Stomach smooth muscle (tissue), 2 donors: Measurements from ENCODE around the gene PRKG1.
"Not testable (repeated sequence)": the region's sequence is repeated elsewhere in the genome, so short reads cannot be mapped to it uniquely, and the experiment has no call there.

ENCODE experiments used
- H3K27ac ChIP-seq: one replicate; pipeline ENCODE4 v1.7.0; 2013; ENCODE audit warnings: mild to moderate bottlenecking, low read length, inconsistent platforms
- H3K27me3 ChIP-seq, 2 donors: one replicate each; pipeline ENCODE4 v1.7.0; 2013; ENCODE audit warnings: low read length in 2 of 2; ENCODE audit not compliant: insufficient read depth in 2 of 2, control insufficient read depth in 1 of 2
- H3K36me3 ChIP-seq, 2 donors: one replicate each; pipeline ENCODE4 v1.7.0; 2013; ENCODE audit warnings: low read length in 2 of 2; ENCODE audit not compliant: control insufficient read depth in 2 of 2, insufficient read depth in 2 of 2
- H3K4me1 ChIP-seq: one replicate; pipeline ENCODE4 v1.7.0; 2013; ENCODE audit warnings: low read length; ENCODE audit not compliant: control insufficient read depth, insufficient read depth
- H3K4me3 ChIP-seq, 2 donors: one replicate each; pipeline ENCODE4 v1.7.0; 2013; ENCODE audit warnings: low read length in 2 of 2
- H3K9ac ChIP-seq, 2 donors: one replicate each; pipeline ENCODE4 v1.7.0; 2013; ENCODE audit warnings: low read length in 2 of 2, mild to moderate bottlenecking in 1 of 2
- H3K9me3 ChIP-seq, 2 donors: one replicate each; pipeline ENCODE4 v1.7.0; 2013; ENCODE audit warnings: low read length in 2 of 2; ENCODE audit not compliant: control insufficient read depth in 2 of 2
- donor health status: healthy.
- donor health status: Pancreatic carcinoma.

Gene PRKG1

DNA sequence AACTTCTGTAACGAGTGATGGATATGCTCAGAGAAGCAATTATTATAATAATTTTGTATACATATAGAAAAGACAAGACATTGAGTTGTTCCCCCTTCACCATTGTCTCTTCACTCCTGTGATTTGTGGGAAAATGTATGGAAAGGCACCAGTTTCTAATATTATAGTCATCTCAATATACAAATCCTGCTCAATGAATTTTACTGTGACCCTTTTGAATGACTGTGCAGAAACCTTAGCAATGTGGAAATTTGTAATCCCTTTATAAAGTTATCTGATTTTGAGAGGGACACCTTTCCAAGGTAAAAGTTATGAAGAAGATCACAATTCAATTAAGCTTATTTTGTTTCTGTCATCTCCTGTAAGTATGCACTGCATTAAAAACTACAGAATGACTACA, 1165.5 kb downstream of the PRKG1 start:
- H3K9ac ChIP-seq = no peak overlapping the region
- no peaks in the 10 kb centered on the region for H3K36me3 ChIP-seq
- H3K4me3 ChIP-seq = no peak overlapping the region
- H3K27ac ChIP-seq = no peak overlapping the region
- no peaks in the 10 kb centered on the region for H3K4me1 ChIP-seq
- H3K27me3 ChIP-seq = no peaks in the 10 kb centered on the region
- H3K9me3 ChIP-seq = no peaks in the 10 kb centered on the region

DNA sequence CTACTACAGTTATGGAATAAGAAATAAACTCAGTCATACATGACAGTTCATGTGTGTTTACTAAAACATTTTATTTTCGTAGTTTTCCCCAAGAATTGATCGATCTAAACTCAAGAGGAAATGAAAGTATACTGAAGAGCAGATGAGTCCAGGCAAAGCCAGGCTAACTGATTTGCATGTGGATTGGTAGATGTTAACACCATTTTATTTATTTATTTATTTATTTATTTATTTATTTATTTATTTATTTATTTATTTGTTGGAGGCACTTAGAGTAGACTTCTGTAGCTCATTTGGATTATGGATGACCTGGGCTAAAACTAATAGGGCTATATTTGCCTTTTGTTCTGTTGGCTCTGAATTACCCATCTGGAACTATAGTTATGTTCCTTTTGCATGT, 1171.3 kb downstream of the PRKG1 start:
- Histone ChIP-seq H3K4me3 (no peak overlapping the region), H3K4me1 (no peaks in the 10 kb centered on the region), H3K9ac (no peak overlapping the region), H3K36me3 (no peaks in the 10 kb centered on the region), H3K9me3 (no peaks in the 10 kb centered on the region), H3K27ac (no peak overlapping the region), H3K27me3 (no peaks in the 10 kb centered on the region)

DNA sequence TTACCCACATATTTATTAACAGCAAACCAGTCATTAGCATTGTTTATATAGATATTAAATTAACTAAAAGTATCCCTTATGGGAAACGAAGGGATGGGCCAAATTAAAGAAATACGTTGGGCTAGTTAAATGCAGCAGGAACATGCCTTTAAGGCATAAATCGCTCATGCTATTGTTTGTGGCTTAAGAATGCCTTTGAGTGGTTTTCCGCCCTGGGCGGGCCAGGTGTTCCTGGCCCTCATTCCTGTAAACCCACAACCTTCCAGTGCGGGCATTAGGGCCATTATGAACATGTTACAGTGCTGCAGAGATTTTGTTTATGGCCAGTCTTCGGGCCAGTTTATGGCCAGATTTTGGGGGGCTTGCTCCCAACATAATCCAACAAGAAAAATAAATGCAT, 1173.6 kb downstream of the PRKG1 start:
- H3K9me3 ChIP-seq, H3K36me3 ChIP-seq, H3K4me3 ChIP-seq, H3K27ac ChIP-seq, H3K27me3 ChIP-seq, H3K4me1 ChIP-seq, H3K9ac ChIP-seq: not testable (repeated sequence)

DNA sequence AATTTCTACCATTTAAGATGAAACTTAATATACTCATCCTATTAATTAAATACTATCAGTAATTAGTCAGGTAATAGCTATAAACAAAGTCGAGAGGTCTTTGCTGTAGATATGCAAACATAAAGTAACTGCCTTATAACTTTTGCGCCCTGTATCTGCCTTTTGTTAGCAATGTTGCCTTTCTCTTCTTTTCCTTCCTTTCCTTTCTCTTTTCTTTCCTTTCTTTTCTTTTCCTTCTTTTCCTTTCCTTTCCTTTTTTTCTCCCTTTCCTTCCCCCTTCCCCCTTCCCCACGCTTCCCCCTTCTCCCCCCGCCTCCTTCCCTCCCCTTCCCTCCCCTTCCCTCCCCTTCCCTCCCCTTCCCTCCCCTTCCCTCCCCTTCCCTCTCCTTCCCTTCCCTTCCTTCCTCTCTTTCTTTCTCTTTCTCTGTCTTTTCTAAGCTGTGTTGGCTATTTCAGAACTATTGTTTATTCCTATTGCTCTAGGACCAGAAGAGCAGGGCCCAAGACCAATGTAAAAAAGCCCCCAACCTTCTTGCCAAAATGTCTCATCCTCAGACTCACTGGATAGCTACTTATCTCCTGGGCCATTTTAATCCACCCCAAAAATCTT, 1174.5 kb downstream of the PRKG1 start:
- Histone ChIP-seq H3K9me3 (no peaks in the 10 kb centered on the region), H3K36me3 (no peaks in the 10 kb centered on the region), H3K27ac (no peak overlapping the region), H3K27me3 (no peaks in the 10 kb centered on the region), H3K4me3 (no peak overlapping the region), H3K9ac (no peak overlapping the region), H3K4me1 (no peaks in the 10 kb centered on the region)

DNA sequence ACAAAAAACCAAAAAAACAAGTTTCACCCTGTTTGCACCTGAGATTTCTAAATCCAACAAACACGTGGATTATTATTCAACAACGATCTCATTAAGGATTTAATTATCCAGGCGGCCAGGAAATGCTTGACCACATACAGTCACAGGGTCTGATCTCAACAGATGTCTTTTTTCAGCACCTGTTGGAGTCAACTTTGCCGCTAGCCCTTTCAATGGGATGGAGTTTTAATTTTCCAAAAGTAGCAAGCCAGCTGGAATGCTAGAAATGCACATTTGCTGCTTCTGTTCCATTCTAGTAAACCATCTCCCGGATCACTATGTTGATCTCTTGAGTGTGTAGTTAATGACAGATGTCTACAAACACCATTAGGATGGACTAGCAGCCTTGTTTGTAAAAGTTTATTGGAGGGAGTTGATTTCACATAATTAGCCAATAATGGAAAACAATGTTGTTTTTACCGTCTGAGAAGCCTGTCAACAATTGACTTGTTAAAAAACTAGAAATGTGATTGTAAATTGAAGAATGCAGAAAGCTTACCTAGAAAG, 1175.6 kb downstream of the PRKG1 start:
- H3K36me3 ChIP-seq = no peaks in the 10 kb centered on the region
- H3K9ac ChIP-seq = no peak overlapping the region
- H3K4me1 ChIP-seq = no peaks in the 10 kb centered on the region
- H3K4me3 ChIP-seq = no peak overlapping the region
- H3K27me3 ChIP-seq = no peaks in the 10 kb centered on the region
- no peaks in the 10 kb centered on the region for H3K9me3 ChIP-seq
- H3K27ac ChIP-seq = no peak overlapping the region

GRCh38 chr10:52250510-52250909, 1176.2 kb downstream of the PRKG1 start:
- H3K9me3 ChIP-seq = no peaks in the 10 kb centered on the region
- H3K4me3 ChIP-seq = no peak overlapping the region
- H3K27ac ChIP-seq = no peak overlapping the region
- H3K9ac ChIP-seq = no peak overlapping the region
- no peaks in the 10 kb centered on the region for H3K4me1 ChIP-seq
- H3K27me3 ChIP-seq = no peaks in the 10 kb centered on the region
- H3K36me3 ChIP-seq = no peaks in the 10 kb centered on the region

GRCh38 chr10:52252307-52252706, 1178.0 kb downstream of the PRKG1 start:
- no peaks in the 10 kb centered on the region for H3K9me3 ChIP-seq
- no peak overlapping the region for H3K4me3 ChIP-seq
- no peak overlapping the region for H3K27ac ChIP-seq
- no peaks in the 10 kb centered on the region for H3K4me1 ChIP-seq
- H3K36me3 ChIP-seq = no peaks in the 10 kb centered on the region
- no peaks in the 10 kb centered on the region for H3K27me3 ChIP-seq
- no peak overlapping the region for H3K9ac ChIP-seq

DNA sequence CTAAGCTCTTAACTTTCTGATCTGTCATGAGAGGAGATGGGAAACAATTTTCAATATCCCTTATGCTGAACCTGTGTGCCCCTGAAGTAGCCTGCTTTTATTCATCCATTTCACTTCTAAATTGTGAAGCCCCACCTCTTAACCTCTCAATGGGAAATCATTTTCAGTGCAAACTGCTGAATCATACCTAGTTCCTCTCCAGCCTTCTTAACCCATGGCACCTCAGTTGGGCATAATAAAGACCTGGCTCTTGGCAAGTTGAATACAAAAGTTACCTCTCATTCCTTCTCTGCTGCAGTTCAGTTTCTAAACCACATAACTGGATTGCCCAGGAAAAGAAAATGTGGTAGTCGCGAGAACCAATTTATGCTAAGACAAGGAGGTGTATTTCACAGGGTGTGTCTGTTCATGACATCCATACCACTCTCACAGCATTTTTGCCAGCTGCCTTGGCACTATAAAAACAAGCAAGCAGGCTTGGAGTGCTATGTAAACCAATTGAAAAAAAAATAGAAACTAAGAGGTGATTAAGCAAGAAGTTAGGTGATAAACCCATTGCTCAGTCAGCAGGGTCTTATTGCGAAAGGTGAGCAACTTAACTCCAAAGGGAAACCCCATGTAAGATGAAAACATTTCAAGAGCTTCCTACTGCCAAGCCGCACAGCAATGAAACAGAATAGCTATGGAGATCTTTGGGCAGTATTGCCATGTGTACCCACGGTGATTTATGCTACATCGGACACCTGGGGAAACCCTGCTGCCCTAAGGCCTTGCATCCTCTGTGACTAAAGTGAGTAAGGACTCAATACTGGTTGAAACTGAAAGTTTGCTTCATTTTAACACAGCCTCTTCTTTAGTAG, 1182.8 kb downstream of the PRKG1 start:
- Histone ChIP-seq H3K27ac (no peak overlapping the region), H3K27me3 (no peaks in the 10 kb centered on the region), H3K9ac (no peak overlapping the region), H3K4me3 (no peak overlapping the region), H3K4me1 (no peaks in the 10 kb centered on the region), H3K9me3 (no peaks in the 10 kb centered on the region), H3K36me3 (no peaks in the 10 kb centered on the region)

GRCh38 chr10:52257692-52258075, 1183.4 kb downstream of the PRKG1 start:
- Histone ChIP-seq H3K9ac (no peak overlapping the region), H3K27me3 (no peaks in the 10 kb centered on the region), H3K36me3 (no peaks in the 10 kb centered on the region), H3K9me3 (no peaks in the 10 kb centered on the region), H3K4me3 (no peak overlapping the region), H3K27ac (no peak overlapping the region), H3K4me1 (no peaks in the 10 kb centered on the region)

GRCh38 chr10:52258799-52259425, 1184.6 kb downstream of the PRKG1 start:
- no peak overlapping the region for H3K4me3 ChIP-seq
- no peaks in the 10 kb centered on the region for H3K36me3 ChIP-seq
- H3K27me3 ChIP-seq = no peaks in the 10 kb centered on the region
- no peaks in the 10 kb centered on the region for H3K4me1 ChIP-seq
- H3K9ac ChIP-seq = no peak overlapping the region
- H3K9me3 ChIP-seq = no peaks in the 10 kb centered on the region
- H3K27ac ChIP-seq = no peak overlapping the region

DNA sequence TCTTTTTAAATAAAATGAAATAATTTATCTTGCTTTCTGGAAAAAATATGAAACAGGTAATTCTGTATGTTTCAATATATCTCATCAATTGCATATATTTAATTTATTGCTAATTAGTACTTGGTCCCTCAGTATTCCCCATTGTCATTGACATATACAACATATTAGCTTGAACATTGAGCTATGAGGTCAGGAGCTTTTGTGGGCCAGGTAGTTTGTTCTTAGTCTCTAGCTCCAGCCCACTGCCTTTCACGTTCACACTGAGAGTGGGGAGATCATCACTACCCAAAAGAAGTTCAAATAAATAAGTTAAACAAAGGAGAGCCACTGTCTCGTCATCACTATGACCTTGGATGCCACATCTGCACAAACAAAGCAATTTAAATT, 1185.1 kb downstream of the PRKG1 start:
- Histone ChIP-seq H3K27me3 (no peaks in the 10 kb centered on the region), H3K27ac (no peak overlapping the region), H3K4me3 (no peak overlapping the region), H3K9ac (no peak overlapping the region), H3K9me3 (no peaks in the 10 kb centered on the region), H3K4me1 (no peaks in the 10 kb centered on the region), H3K36me3 (no peaks in the 10 kb centered on the region)
